ENCODE results near the gene MICAL2. TPM values are rescaled to one million over a fixed set of nuclear protein-coding genes. Genes with fewer than 3 reads are reported as not detected.

The MICAL2 gene
- total RNA-seq, 1 donor from 2014 or later, result 4.4 TPM

GRCh38 chr11:12239804-12240371 is 129.5 kb downstream of the MICAL2 start:
- H3K36me3 Mint-ChIP-seq (ENCODE audit: unreplicated experiment), result no peaks in the 10 kb centered on the region
- H3K4me3 Mint-ChIP-seq (ENCODE audit: unreplicated experiment), result no peak overlapping the region
- DNase-seq, result no peak
- TF ChIP-seq CTCF (IDR thresholded peaks at IDR 0.05; ENCODE audit: partially characterized antibody, unreplicated experiment), result no peak
- peaks cover 30% of the 10 kb centered on the region for H3K4me1 Mint-ChIP-seq (ENCODE audit: low read depth, unreplicated experiment)
- peaks cover 4% of the 10 kb centered on the region for H3K9me3 Mint-ChIP-seq (ENCODE audit: unreplicated experiment)
- H3K27ac Mint-ChIP-seq (ENCODE audit: unreplicated experiment), result no peak overlapping the region
- peaks cover 5% of the 10 kb centered on the region for H3K27me3 Mint-ChIP-seq (ENCODE audit: unreplicated experiment)

DNA sequence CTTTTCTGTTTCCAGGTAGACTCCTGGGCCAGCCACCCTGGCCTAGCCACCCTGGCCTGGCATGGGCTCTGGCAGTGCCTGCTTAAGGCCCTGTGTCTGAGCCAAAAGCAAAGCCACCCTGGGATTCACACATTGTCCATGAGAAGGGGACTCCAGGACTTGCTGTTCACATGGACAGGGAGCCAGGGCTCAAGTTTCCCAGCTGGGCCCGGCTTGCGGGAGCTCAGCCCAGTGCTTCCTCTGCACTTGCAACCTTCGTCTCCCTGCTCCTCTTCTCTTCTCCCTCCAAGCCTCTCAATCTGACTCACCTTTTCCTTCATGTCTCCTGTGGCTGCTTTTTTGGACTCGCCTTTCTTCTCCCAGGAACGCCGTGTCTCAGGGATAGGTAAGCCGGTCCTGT is 130.3 kb downstream of the MICAL2 start:
- TF ChIP-seq CTCF (IDR thresholded peaks at IDR 0.05; ENCODE audit: partially characterized antibody, unreplicated experiment), result no peak
- Mint-ChIP-seq H3K9me3 (ENCODE audit: unreplicated experiment) (peaks cover 4% of the 10 kb centered on the region), H3K36me3 (ENCODE audit: unreplicated experiment) (no peaks in the 10 kb centered on the region), H3K4me1 (ENCODE audit: low read depth, unreplicated experiment) (peaks cover 34% of the 10 kb centered on the region), H3K4me3 (ENCODE audit: unreplicated experiment) (no peak overlapping the region), H3K27ac (ENCODE audit: unreplicated experiment) (no peak overlapping the region), H3K27me3 (ENCODE audit: unreplicated experiment) (peaks cover 5% of the 10 kb centered on the region)
- DNase-seq, result no peak

GRCh38 chr11:12241401-12241800 is 131.0 kb downstream of the MICAL2 start:
- no peak for TF ChIP-seq CTCF (IDR thresholded peaks at IDR 0.05; ENCODE audit: partially characterized antibody, unreplicated experiment)
- DNase-seq, result no peak
- Mint-ChIP-seq H3K4me1 (ENCODE audit: low read depth, unreplicated experiment) (peaks cover 28% of the 10 kb centered on the region), H3K9me3 (ENCODE audit: unreplicated experiment) (peaks cover 4% of the 10 kb centered on the region), H3K4me3 (ENCODE audit: unreplicated experiment) (no peak overlapping the region), H3K36me3 (ENCODE audit: unreplicated experiment) (no peaks in the 10 kb centered on the region), H3K27me3 (ENCODE audit: unreplicated experiment) (peaks cover 5% of the 10 kb centered on the region), H3K27ac (ENCODE audit: unreplicated experiment) (no peak overlapping the region)

- H3K9me3 Mint-ChIP-seq (ENCODE audit: unreplicated experiment), result peaks cover 4% of the 10 kb centered on the region
- H3K4me3 Mint-ChIP-seq (ENCODE audit: unreplicated experiment), result no peak overlapping the region
- peaks cover 22% of the 10 kb centered on the region for H3K4me1 Mint-ChIP-seq (ENCODE audit: low read depth, unreplicated experiment)
- no peak for TF ChIP-seq CTCF (IDR thresholded peaks at IDR 0.05; ENCODE audit: partially characterized antibody, unreplicated experiment)
- H3K27me3 Mint-ChIP-seq (ENCODE audit: unreplicated experiment), result peaks cover 5% of the 10 kb centered on the region
- no peaks in the 10 kb centered on the region for H3K36me3 Mint-ChIP-seq (ENCODE audit: unreplicated experiment)
- no peak for DNase-seq
- H3K27ac Mint-ChIP-seq (ENCODE audit: unreplicated experiment), result no peak overlapping the region
Observed at GRCh38 chr11:12241971-12242672, 131.7 kb downstream of the MICAL2 start.

DNA sequence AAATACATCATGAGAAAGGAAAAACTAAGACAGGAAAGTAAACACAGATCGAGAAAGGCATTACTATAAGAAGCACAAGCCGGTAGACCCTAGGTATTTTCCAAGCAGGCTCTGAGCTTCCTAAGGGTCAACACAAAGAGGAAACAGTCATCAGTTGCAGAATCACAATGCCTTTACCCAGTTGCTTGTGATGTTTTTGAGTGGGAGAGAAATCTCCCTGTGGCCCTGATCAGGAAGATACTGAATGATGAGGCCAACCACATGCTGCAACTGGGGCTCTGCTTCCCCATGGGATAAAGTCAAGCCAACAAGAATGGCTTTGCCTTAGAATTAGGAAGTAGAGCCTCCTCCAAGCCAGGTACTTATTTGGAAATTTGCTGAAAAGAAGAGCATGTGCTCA is 132.6 kb downstream of the MICAL2 start:
- no peaks in the 10 kb centered on the region for H3K36me3 Mint-ChIP-seq (ENCODE audit: unreplicated experiment)
- peaks cover 4% of the 10 kb centered on the region for H3K9me3 Mint-ChIP-seq (ENCODE audit: unreplicated experiment)
- peaks cover 5% of the 10 kb centered on the region for H3K27me3 Mint-ChIP-seq (ENCODE audit: unreplicated experiment)
- DNase-seq, result no peak
- peaks cover 22% of the 10 kb centered on the region for H3K4me1 Mint-ChIP-seq (ENCODE audit: low read depth, unreplicated experiment)
- H3K27ac Mint-ChIP-seq (ENCODE audit: unreplicated experiment), result no peak overlapping the region
- no peak for TF ChIP-seq CTCF (IDR thresholded peaks at IDR 0.05; ENCODE audit: partially characterized antibody, unreplicated experiment)
- H3K4me3 Mint-ChIP-seq (ENCODE audit: unreplicated experiment), result no peak overlapping the region

All from glutamatergic neuron (in vitro differentiated cells).